Right lobe of liver (tissue), 4 donors: ENCODE measurements around the gene MAP1LC3B.

Experiments
- CTCF ChIP-seq, 4 donors: fragments of 200-600 bp in 3 of 4; fragments of 450-650 bp in 1 of 4; IDR thresholded peaks; one replicate each; pipeline versions ENCODE4 v1.5.1 to v1.8.0; 2016 to 2022; ENCODE audit warnings: antibody characterized with exemption in 4 of 4, mild to moderate bottlenecking in 2 of 4
- POLR2A ChIP-seq: fragments of 450-650 bp; IDR thresholded peaks from one replicate; pipeline ENCODE4 v1.6.1; 2017; ENCODE audit warnings: antibody characterized with exemption, mild to moderate bottlenecking
- donor health status: DM: no; HTN: no; CAD: no.
- donor health status: DM: no; HTN: no; CAD: no.
- donor health status: DM: no; HTN: yes; CAD: no.

- no peak for TF ChIP-seq CTCF (IDR thresholded peaks at IDR 0.05)
- no peak for TF ChIP-seq POLR2A
Observed at GRCh38 chr16:87380881-87381280, 11.3 kb upstream of the MAP1LC3B start.
